Measurements from ENCODE around the gene GTPBP4.
"Not testable (repeated sequence)": the region's sequence is repeated elsewhere in the genome, so short reads cannot be mapped to it uniquely, and the experiment has no call there.

GTPBP4 gene

GRCh38 chr10:992871-993270 is 4.6 kb downstream of the GTPBP4 start:
- DNase-seq = no peak

- no peak for DNase-seq
These were observed 6.8 kb downstream of the GTPBP4 start for GRCh38 chr10:994836-995558.

- DNase-seq = no peak
These were observed 7.3 kb downstream of the GTPBP4 start for GRCh38 chr10:995559-995926.

- DNase-seq = no peak
These were observed 7.8 kb downstream of the GTPBP4 start for GRCh38 chr10:996031-996430.

GRCh38 chr10:997266-998022 is 9.2 kb downstream of the GTPBP4 start:
- no peak for DNase-seq

- DNase-seq = no peak
These were observed 14.3 kb downstream of the GTPBP4 start for GRCh38 chr10:1002425-1003006.

- DNase-seq = no peak
These were observed 15.8 kb downstream of the GTPBP4 start for GRCh38 chr10:1003884-1004670.

- DNase-seq = no peak
These were observed 18.3 kb downstream of the GTPBP4 start for GRCh38 chr10:1006573-1006972.

GRCh38 chr10:1007583-1007982 is 19.3 kb downstream of the GTPBP4 start:
- DNase-seq = no peak

GRCh38 chr10:1009071-1009494 is 20.8 kb downstream of the GTPBP4 start:
- DNase-seq = no peak

- DNase-seq = not testable (repeated sequence)
These were observed 21.7 kb downstream of the GTPBP4 start for GRCh38 chr10:1009947-1010346.

GRCh38 chr10:1010703-1011102 is 22.5 kb downstream of the GTPBP4 start:
- DNase-seq = no peak

- no peak for DNase-seq
These were observed 23.5 kb downstream of the GTPBP4 start for GRCh38 chr10:1011696-1012095.

GRCh38 chr10:1015688-1016087 is 27.5 kb downstream of the GTPBP4 start:
- no peak for DNase-seq

GRCh38 chr10:1019362-1019761 is 31.1 kb downstream of the GTPBP4 start:
- no peak for DNase-seq

GRCh38 chr10:1020460-1020859 is 32.2 kb downstream of the GTPBP4 start:
- DNase-seq = no peak

GRCh38 chr10:1020958-1021357 is 32.7 kb downstream of the GTPBP4 start:
- DNase-seq = no peak

GRCh38 chr10:1022413-1022812 is 34.2 kb downstream of the GTPBP4 start:
- DNase-seq = no peak

- no peak for DNase-seq
These were observed 35.9 kb downstream of the GTPBP4 start for GRCh38 chr10:1024103-1024502.

- no peak for DNase-seq
These were observed 37.4 kb downstream of the GTPBP4 start, which contains the start of gene IDI2 for GRCh38 chr10:1025683-1026082. IDI2 (minus strand) TSS chr10:1025859; CDS start chr10:1024723, 1,136 bp downstream.

GRCh38 chr10:1026578-1026977 is 38.3 kb downstream of the GTPBP4 start:
- DNase-seq = no peak

GRCh38 chr10:1029838-1030237 is 41.6 kb downstream of the GTPBP4 start:
- no peak for DNase-seq

- DNase-seq = no peak
These were observed 45.4 kb downstream of the GTPBP4 start for GRCh38 chr10:1033601-1034000.
